B cell (primary cell): ENCODE results near the gene RAD23A. TPM values are rescaled to one million over a fixed set of nuclear protein-coding genes. Genes with fewer than 3 reads are reported as not detected.
A peak's percentile ranks its signal among the peaks of the same experiment; 100 is the strongest.

Experiments
- ATAC-seq: fragments of 200-7000 bp; cut with Tn5 transposase; one replicate; pipeline ENCODE4 v1.10.0; 2021; ENCODE audit warnings: low read depth, mild to moderate bottlenecking, moderate number of reproducible peaks, moderate library complexity
- CTCF ChIA-PET: fragments of 350-600 bp; sonication (Branson Sonifier 250); formaldehyde crosslinking; loops from one replicate; lab custom pipeline; 2021; ENCODE audit warnings: antibody characterized with exemption, inconsistent platforms; lab: Charles Lee
- POLR2A ChIA-PET: fragments of 350-600 bp; sonication (Branson Sonifier 250); formaldehyde crosslinking; loops from one replicate; lab custom pipeline; 2021; ENCODE audit warnings: antibody characterized with exemption; lab: Charles Lee
- DNase-seq: peaks from one replicate; pipeline ENCODE4 v3.0.0; 2013
- H2AFZ ChIP-seq: 2 replicates; pipeline ENCODE4 v1.6.1; 2012; ENCODE audit warnings: mild to moderate bottlenecking, low read depth, low read length; ENCODE audit not compliant: insufficient read depth, poor library complexity, severe bottlenecking
- H3K27ac ChIP-seq, 2 donors: 1 replicate in 1 of 2; 2 replicates in 1 of 2; pipeline ENCODE4 v1.5.1; 2012 to 2013; ENCODE audit warnings: low read length in 2 of 2, mild to moderate bottlenecking in 2 of 2, moderate library complexity in 1 of 2
- H3K27me3 ChIP-seq, 4 experiments: fragments of 200-600 bp in 1 of 4; sonication (generic) in 1 of 4; replicated peaks in 1 of 4; 1 replicate in 2 of 4; 2 replicates in 2 of 4; pipeline versions ENCODE4 v1.6.1 to v1.7.0; 2013 to 2016; ENCODE audit warnings: low read length in 3 of 4, mild to moderate bottlenecking in 2 of 4, mixed read lengths in 1 of 4, moderate library complexity in 1 of 4; ENCODE audit not compliant: insufficient read depth in 4 of 4, control insufficient read depth in 3 of 4; ENCODE audit errors: control extremely low read depth in 1 of 4
- H3K36me3 ChIP-seq, 2 experiments: replicated peaks in 1 of 2; 1 replicate in 1 of 2; 2 replicates in 1 of 2; pipeline versions ENCODE4 v1.6.1 to v1.7.1; 2013; ENCODE audit warnings: low read length in 1 of 2; ENCODE audit not compliant: insufficient read depth in 2 of 2, control insufficient read depth in 1 of 2; ENCODE audit errors: control extremely low read depth in 1 of 2, extremely low read depth in 1 of 2
- H3K4me1 ChIP-seq, 2 donors: fragments of 200-600 bp in 1 of 2; sonication (generic) in 1 of 2; 1 replicate in 1 of 2; 2 replicates in 1 of 2; pipeline versions ENCODE4 v1.5.1 to v1.6.1; 2013 to 2017; ENCODE audit warnings: low read length in 2 of 2; ENCODE audit not compliant: control insufficient read depth in 2 of 2, insufficient read depth in 2 of 2
- H3K4me2 ChIP-seq: replicated peaks from 2 replicates; pipeline ENCODE3; 2012; ENCODE audit warnings: mild to moderate bottlenecking, low read depth, low read length; ENCODE audit not compliant: poor library complexity, severe bottlenecking
- H3K4me3 ChIP-seq, 5 experiments: fragments of 200-600 bp in 1 of 5; sonication (generic) in 1 of 5; 1 replicate in 3 of 5; 2 replicates in 2 of 5; pipeline versions ENCODE4 v1.5.1 to v1.7.0; 2011 to 2016; ENCODE audit warnings: low read length in 4 of 5, mild to moderate bottlenecking in 4 of 5, low read depth in 2 of 5, control low read depth in 1 of 5, moderate library complexity in 1 of 5; ENCODE audit not compliant: insufficient read depth in 1 of 5; ENCODE audit errors: control extremely low read depth in 1 of 5, extremely low read depth in 1 of 5
- H3K79me2 ChIP-seq: fragments of 200-600 bp; sonication (generic); one replicate; pipeline ENCODE4 v1.6.0; 2016; ENCODE audit warnings: low read length; ENCODE audit not compliant: control insufficient read depth, insufficient read depth
- H3K9ac ChIP-seq: fragments of 200-600 bp; sonication (generic); 2 replicates; pipeline ENCODE4 v1.6.1; 2017; ENCODE audit warnings: mild to moderate bottlenecking, low read length, moderate library complexity
- H3K9me3 ChIP-seq, 3 donors: one replicate each; pipeline versions ENCODE4 v1.6.1 to v1.7.1; 2013; ENCODE audit warnings: low read length in 2 of 3; ENCODE audit not compliant: control insufficient read depth in 2 of 3, insufficient read depth in 1 of 3; ENCODE audit errors: control extremely low read depth in 1 of 3
- H4K20me1 ChIP-seq: 2 replicates; pipeline ENCODE4 v1.6.0; 2012; ENCODE audit warnings: mild to moderate bottlenecking, low read length; ENCODE audit not compliant: insufficient read depth, control insufficient read depth, poor library complexity, severe bottlenecking
- H3K27ac Mint-ChIP-seq: one replicate; pipeline ENCODE4 v1.8.0; 2021; ENCODE audit warnings: mixed read lengths
- H3K27me3 Mint-ChIP-seq: one replicate; pipeline ENCODE4 v1.8.0; 2021; ENCODE audit warnings: mixed read lengths
- H3K4me1 Mint-ChIP-seq: one replicate; pipeline ENCODE4 v1.8.0; 2021; ENCODE audit warnings: mixed read lengths
- H3K4me3 Mint-ChIP-seq: one replicate; pipeline ENCODE4 v1.8.0; 2021; ENCODE audit warnings: mixed read lengths
- H3K9me3 Mint-ChIP-seq: one replicate; pipeline ENCODE4 v1.8.0; 2022; ENCODE audit warnings: mixed read lengths; ENCODE audit not compliant: insufficient read depth
- EZH2 ChIP-seq: IDR thresholded peaks from 2 replicates; pipeline ENCODE4 v1.6.1; 2012; ENCODE audit warnings: borderline replicate concordance, low read depth, mild to moderate bottlenecking, moderate library complexity, low read length; ENCODE audit not compliant: insufficient read depth, poor library complexity, severe bottlenecking
- WGBS: methylation state at CpG from one replicate; pipeline ENCODE4 v1.1.5; 2013; ENCODE audit warnings: missing lambda C conversion rate; ENCODE audit not compliant: insufficient coverage; 5-methylcytosine and 5-hydroxymethylcytosine counted together
- intact Hi-C: fragments of 100-400 bp; cut with micrococcal nuclease; formaldehyde crosslinking; loops from one replicate; pipeline ENCODE4 v1.10.0; 2022
- polyA plus RNA-seq: library from polyadenylated mRNA; depleted of rRNA; stranded (reverse); fragments of >200 nt; gene quantifications from 2 replicates; pipeline ENCODE4 v1.2.3, GENCODE V29; 2012
- small RNA-seq: library from RNA; depleted of rRNA; stranded (forward); fragments of <200 nt; gene quantifications from one replicate; pipeline ENCODE3, GENCODE V24; 2012; ENCODE audit warnings: low replicate concordance, low read depth; ENCODE audit not compliant: insufficient read length
- total RNA-seq, 2 donors: library from RNA; stranded (reverse); fragments of 120-200 nt in 1 of 2; gene quantifications; 1 replicate in 1 of 2; 2 replicates in 1 of 2; pipeline versions ENCODE4 v1.2.3 to v1.2.4, GENCODE V29; 2013 to 2022
- TF ChIP-seq, protein P1 (sequence below): fragments of 200-600 bp; IDR thresholded peaks from one replicate; pipeline ENCODE4 v1.8.0; 2022; ENCODE audit warnings: antibody characterized with exemption, mild to moderate bottlenecking

The RAD23A gene
- total and polyA plus RNA-seq, 2 donors (not counting 1 experiment from before 2014, with no cell fraction given): 100 to 106 TPM

DNA sequence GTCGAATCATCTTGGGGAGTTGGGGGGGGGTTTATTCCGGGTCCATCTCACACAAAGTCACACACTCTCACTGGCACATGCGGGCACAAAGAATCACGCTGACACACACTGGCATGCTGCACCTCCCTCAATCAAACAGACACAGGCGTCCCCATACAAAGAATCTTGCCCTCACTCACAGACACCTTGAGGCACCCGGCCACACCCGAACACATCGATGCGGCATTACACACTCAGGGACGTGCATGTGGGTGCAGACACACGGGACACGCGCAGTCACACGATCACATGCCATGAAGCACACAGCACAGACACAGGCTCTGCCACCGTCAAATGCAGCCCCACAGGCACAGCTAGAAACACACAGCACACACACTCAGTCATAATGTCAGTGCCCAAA is 57.4 kb downstream of the RAD23A start:
- Histone ChIP-seq H3K4me2 (no peak overlapping the region), H3K9me3 (no peaks in the 10 kb centered on the region), H2AFZ (no peak overlapping the region), H3K4me3 (no peak overlapping the region), H3K27me3 (no peaks in the 10 kb centered on the region), H3K36me3 (no peaks in the 10 kb centered on the region), H3K4me1 (no peaks in the 10 kb centered on the region), H3K27ac (no peak overlapping the region), H3K9ac (no peak overlapping the region), H4K20me1 (no peaks in the 10 kb centered on the region), H3K79me2 (no peaks in the 10 kb centered on the region)
- 94% methylated on average over 13 of the region's 15 CpGs for WGBS
- DNase-seq (no peak), ATAC-seq (no peak)
- ChIA-PET CTCF (interaction anchor here (0.5 to 1.2 kb wide), 3 partner anchors 12 to 38 kb away, joined by 3 read pairs; no protein-coding TSS in a partner anchor), POLR2A (interaction anchor here (0.6 kb wide), 1 partner anchor 11 kb away, joined by 5 read pairs; no protein-coding TSS in a partner anchor)
- peak overlapping the region; percentile 37 for H3K27ac Mint-ChIP-seq
- H3K27me3 Mint-ChIP-seq: peaks cover 28% of the 10 kb centered on the region
- intact Hi-C loops: no loop called here
- peaks cover under 1% of the 10 kb centered on the region for H3K4me1 Mint-ChIP-seq
- TF ChIP-seq EZH2: no peak
- TF ChIP-seq, protein P1, sequence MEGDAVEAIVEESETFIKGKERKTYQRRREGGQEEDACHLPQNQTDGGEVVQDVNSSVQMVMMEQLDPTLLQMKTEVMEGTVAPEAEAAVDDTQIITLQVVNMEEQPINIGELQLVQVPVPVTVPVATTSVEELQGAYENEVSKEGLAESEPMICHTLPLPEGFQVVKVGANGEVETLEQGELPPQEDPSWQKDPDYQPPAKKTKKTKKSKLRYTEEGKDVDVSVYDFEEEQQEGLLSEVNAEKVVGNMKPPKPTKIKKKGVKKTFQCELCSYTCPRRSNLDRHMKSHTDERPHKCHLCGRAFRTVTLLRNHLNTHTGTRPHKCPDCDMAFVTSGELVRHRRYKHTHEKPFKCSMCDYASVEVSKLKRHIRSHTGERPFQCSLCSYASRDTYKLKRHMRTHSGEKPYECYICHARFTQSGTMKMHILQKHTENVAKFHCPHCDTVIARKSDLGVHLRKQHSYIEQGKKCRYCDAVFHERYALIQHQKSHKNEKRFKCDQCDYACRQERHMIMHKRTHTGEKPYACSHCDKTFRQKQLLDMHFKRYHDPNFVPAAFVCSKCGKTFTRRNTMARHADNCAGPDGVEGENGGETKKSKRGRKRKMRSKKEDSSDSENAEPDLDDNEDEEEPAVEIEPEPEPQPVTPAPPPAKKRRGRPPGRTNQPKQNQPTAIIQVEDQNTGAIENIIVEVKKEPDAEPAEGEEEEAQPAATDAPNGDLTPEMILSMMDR: no peak
- H3K9me3 Mint-ChIP-seq: no peaks in the 10 kb centered on the region
- H3K4me3 Mint-ChIP-seq: no peak overlapping the region

Small RNA genes lying within 50 kb of the gene (small RNA-seq; reads per million reads assigned to genes)
- gene MIR5695 (not detected), gene MIR6515 (not detected)

Other genes with a start within 250 kb of the RAD23A start
- gene FBXW9, start 249.2 kb upstream of the RAD23A start, total RNA-seq: 4.7 and 5.2 TPM in 2 replicates
- 4.0 and 4.7 TPM in 2 replicates for gene FBXW9, start 249.2 kb upstream of the RAD23A start, polyA plus RNA-seq
- gene TNPO2, start 221.9 kb upstream of the RAD23A start, total RNA-seq: 73.7 and 76.3 TPM in 2 replicates
- 85.6 and 89.0 TPM in 2 replicates for gene TNPO2, start 221.9 kb upstream of the RAD23A start, polyA plus RNA-seq
- gene TRIR, start 211.2 kb upstream of the RAD23A start, total RNA-seq: 199 and 207 TPM in 2 replicates
- 270 and 305 TPM in 2 replicates for gene TRIR, start 211.2 kb upstream of the RAD23A start, polyA plus RNA-seq
- 30.7 and 37.2 TPM in 2 replicates for gene GET3, start 208.4 kb upstream of the RAD23A start, total RNA-seq
- 45.5 and 61.7 TPM in 2 replicates for gene GET3, start 208.4 kb upstream of the RAD23A start, polyA plus RNA-seq
- not detected in 2 replicates for gene BEST2, start 194.1 kb upstream of the RAD23A start, total RNA-seq
- 0.07 TPM in 1 of 2 replicates, not detected in the other for gene BEST2, start 194.1 kb upstream of the RAD23A start, polyA plus RNA-seq
- gene HOOK2, start 170.3 kb upstream of the RAD23A start, total RNA-seq: 31.6 and 33.4 TPM in 2 replicates
- gene HOOK2, start 170.3 kb upstream of the RAD23A start, polyA plus RNA-seq: 30.3 and 35.7 TPM in 2 replicates
- 196 and 206 TPM in 2 replicates for gene JUNB, start 154.4 kb upstream of the RAD23A start, total RNA-seq
- gene JUNB, start 154.4 kb upstream of the RAD23A start, polyA plus RNA-seq: 1,407 and 4,055 TPM in 2 replicates
- gene PRDX2, start 144.1 kb upstream of the RAD23A start, total RNA-seq: 45.1 and 45.5 TPM in 2 replicates
- 44.3 and 66.1 TPM in 2 replicates for gene PRDX2, start 144.1 kb upstream of the RAD23A start, polyA plus RNA-seq
- gene THSD8, start 143.8 kb upstream of the RAD23A start, total RNA-seq: 2.1 TPM in 1 of 2 replicates, not detected in the other
- gene THSD8, start 143.8 kb upstream of the RAD23A start, polyA plus RNA-seq: not detected in 2 replicates
- 16.9 and 18.9 TPM in 2 replicates for gene RNASEH2A, start 139.3 kb upstream of the RAD23A start, total RNA-seq
- gene RNASEH2A, start 139.3 kb upstream of the RAD23A start, polyA plus RNA-seq: 13.0 and 14.5 TPM in 2 replicates
- gene RTBDN, start 111.3 kb upstream of the RAD23A start, total RNA-seq: not detected in 2 replicates
- gene RTBDN, start 111.3 kb upstream of the RAD23A start, polyA plus RNA-seq: not detected in 2 replicates
- gene MAST1, start 107.3 kb upstream of the RAD23A start, total RNA-seq: 0.39 and 1.2 TPM in 2 replicates
- 0.36 and 1.1 TPM in 2 replicates for gene MAST1, start 107.3 kb upstream of the RAD23A start, polyA plus RNA-seq
- 26.6 and 30.8 TPM in 2 replicates for gene DNASE2, start 64.4 kb upstream of the RAD23A start, total RNA-seq
- gene DNASE2, start 64.4 kb upstream of the RAD23A start, polyA plus RNA-seq: 24.9 and 25.9 TPM in 2 replicates
- gene KLF1, start 58.7 kb upstream of the RAD23A start, total RNA-seq: not detected in 2 replicates
- gene KLF1, start 58.7 kb upstream of the RAD23A start, polyA plus RNA-seq: not detected in 2 replicates
- gene GCDH, start 54.7 kb upstream of the RAD23A start, total RNA-seq: 61.2 and 63.2 TPM in 2 replicates
- gene GCDH, start 54.7 kb upstream of the RAD23A start, polyA plus RNA-seq: 47.8 and 48.9 TPM in 2 replicates
- gene SYCE2, start 26.6 kb upstream of the RAD23A start, total RNA-seq: not detected in 2 replicates
- 0.17 TPM in 1 of 2 replicates, not detected in the other for gene SYCE2, start 26.6 kb upstream of the RAD23A start, polyA plus RNA-seq
- gene FARSA, start 12.2 kb upstream of the RAD23A start, total RNA-seq: 50.1 and 50.9 TPM in 2 replicates
- 21.2 and 26.4 TPM in 2 replicates for gene FARSA, start 12.2 kb upstream of the RAD23A start, polyA plus RNA-seq
- 214 and 237 TPM in 2 replicates for gene CALR, start 7.3 kb upstream of the RAD23A start, total RNA-seq
- gene CALR, start 7.3 kb upstream of the RAD23A start, polyA plus RNA-seq: 385 and 709 TPM in 2 replicates
- 11.7 and 12.6 TPM in 2 replicates for gene GADD45GIP1, start 11.4 kb downstream of the RAD23A start, total RNA-seq
- gene GADD45GIP1, start 11.4 kb downstream of the RAD23A start, polyA plus RNA-seq: 12.9 and 17.5 TPM in 2 replicates
- not detected in 2 replicates for gene DAND5, start 23.7 kb downstream of the RAD23A start, total RNA-seq
- gene DAND5, start 23.7 kb downstream of the RAD23A start, polyA plus RNA-seq: not detected in 2 replicates
- 4.8 and 5.6 TPM in 2 replicates for gene NFIX, start 49.6 kb downstream of the RAD23A start, total RNA-seq
- 0.45 and 0.69 TPM in 2 replicates for gene NFIX, start 49.6 kb downstream of the RAD23A start, polyA plus RNA-seq
- gene LYL1, start 157.0 kb downstream of the RAD23A start, total RNA-seq: 124 and 125 TPM in 2 replicates
- 94.2 and 112 TPM in 2 replicates for gene LYL1, start 157.0 kb downstream of the RAD23A start, polyA plus RNA-seq
- 81.6 and 91.8 TPM in 2 replicates for gene TRMT1, start 170.9 kb downstream of the RAD23A start, total RNA-seq
- 281 and 284 TPM in 2 replicates for gene TRMT1, start 170.9 kb downstream of the RAD23A start, polyA plus RNA-seq
- 25.9 and 30.6 TPM in 2 replicates for gene NACC1, start 172.4 kb downstream of the RAD23A start, total RNA-seq
- 16.8 and 27.5 TPM in 2 replicates for gene NACC1, start 172.4 kb downstream of the RAD23A start, polyA plus RNA-seq
- 48.4 and 59.0 TPM in 2 replicates for gene STX10, start 204.5 kb downstream of the RAD23A start, total RNA-seq
- gene STX10, start 204.5 kb downstream of the RAD23A start, polyA plus RNA-seq: 147 and 155 TPM in 2 replicates
- 181 and 189 TPM in 2 replicates for gene IER2, start 204.5 kb downstream of the RAD23A start, total RNA-seq
- 869 and 2,152 TPM in 2 replicates for gene IER2, start 204.5 kb downstream of the RAD23A start, polyA plus RNA-seq